NCI-H1105 (cell line): ENCODE data around the gene RUBCNL.

Experiments
- DNase-seq: peaks from one replicate; lab custom pipeline; 2025; lab: John Stamatoyannopoulos, UW

The RUBCNL gene

GRCh38 chr13:46341112-46341711 lies 45.8 kb downstream of the RUBCNL start:
- DNase-seq, result no peak

DNA sequence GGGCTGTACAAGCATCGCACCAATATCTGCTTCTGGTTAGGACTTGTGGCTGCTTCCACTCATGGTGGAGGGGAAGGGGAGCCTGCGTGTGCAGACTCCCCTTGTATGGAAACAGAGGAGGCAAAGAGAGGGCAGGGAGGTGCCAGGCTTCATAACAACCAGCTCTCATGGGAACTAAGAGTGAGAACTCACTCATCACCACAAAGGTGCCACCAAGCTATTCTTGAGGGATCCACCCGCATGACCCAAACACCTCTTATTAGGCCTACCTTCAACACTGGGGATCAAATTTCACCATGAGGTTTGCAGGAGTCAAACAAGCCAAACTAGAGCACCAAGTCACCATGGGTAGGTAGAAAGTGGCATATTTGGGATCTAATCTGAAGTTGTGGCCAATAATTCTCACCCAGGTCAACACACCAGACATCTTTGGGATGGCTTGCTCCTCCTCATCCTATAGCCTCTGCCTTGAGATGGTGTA lies 46.4 kb downstream of the RUBCNL start:
- DNase-seq, result no peak

- no peak for DNase-seq
Measured at GRCh38 chr13:46340011-46340410, 47.0 kb downstream of the RUBCNL start.

DNA sequence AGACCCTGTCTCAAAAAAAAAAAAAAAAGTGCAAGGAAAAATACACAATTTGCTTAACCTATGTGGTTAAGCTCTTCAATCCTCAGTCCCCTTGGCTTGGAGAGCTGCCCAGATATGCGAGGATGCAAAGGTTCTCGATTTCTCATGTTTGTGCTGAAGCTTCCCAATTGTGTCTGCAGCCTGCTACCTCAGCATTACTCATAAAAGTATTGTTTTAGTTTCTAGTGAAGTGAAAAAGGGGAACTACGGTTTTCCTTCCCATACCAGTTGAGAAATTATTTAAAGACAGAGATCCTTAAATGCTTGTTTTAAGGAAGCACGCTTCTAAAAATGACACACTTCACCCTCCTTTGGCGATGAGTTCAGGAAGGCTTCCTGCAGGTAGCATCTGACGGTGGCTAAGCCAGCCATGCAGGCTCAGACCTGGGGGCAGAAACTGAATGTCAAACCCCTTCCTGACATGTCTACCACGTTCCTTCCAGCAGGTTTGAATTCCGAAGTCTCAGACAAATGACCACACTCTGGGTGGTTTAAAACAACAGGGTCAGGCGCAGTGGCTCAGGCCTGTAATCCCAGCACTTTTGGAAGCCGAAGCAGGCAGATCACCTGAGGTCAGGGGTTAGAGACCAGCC lies 47.9 kb downstream of the RUBCNL start:
- no peak for DNase-seq

DNA sequence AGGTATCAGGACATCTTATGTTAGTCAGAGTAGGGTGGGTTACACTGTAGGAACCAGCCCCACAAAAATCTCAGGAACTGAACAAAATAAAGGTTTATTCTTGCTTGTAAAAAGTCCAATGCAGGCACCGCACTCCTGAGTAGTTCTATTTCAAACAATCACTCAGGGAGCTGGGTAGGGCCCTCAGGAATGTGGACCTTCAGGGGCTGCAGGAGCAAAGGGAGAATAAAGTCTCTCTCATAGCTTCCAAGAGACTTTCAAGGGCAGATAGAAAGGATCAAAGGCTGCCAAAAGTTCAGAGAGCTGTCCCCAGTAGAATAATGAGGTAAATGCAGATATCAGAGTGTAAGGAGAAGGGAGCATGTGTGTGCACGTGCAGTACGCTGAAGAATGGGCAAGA lies 49.4 kb downstream of the RUBCNL start:
- no peak for DNase-seq

DNA sequence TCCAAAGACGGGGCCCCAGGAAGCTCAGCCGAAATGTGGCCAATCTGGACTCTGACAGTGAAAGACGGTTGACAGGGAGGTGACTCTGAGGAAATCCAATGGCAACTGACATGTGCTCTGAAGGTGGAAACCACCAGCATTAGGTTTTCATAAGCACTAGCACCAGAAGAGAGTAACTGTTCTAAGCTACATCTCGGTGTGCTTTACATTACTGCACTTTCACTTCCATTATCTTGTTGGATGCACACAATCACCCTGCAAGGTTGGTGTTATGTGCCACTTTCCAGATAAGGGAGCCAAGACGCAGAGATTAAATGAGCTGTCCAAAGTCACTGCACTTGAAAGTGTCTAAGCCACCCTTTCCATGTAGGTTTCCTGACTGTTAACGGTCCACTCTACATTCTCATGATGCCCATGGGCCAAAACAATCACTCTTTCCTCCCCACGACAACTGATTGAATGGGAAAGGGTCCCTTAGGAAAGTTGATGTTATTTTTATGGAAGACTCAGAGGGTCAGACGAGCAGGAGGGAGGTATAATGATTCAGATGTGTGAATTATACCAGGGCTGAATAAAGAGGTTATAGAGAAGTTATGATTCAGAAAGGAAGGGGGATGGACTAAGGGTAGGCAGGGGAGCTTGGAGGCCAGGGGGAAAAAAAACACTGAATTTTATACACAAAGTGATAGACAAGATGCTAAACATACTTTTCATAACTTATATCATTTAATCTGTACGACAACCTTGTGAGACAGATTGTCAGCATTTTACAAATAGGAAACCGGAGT lies 52.8 kb downstream of the RUBCNL start:
- no peak for DNase-seq

GRCh38 chr13:46332772-46333171 lies 54.3 kb downstream of the RUBCNL start:
- no peak for DNase-seq

GRCh38 chr13:46329624-46330023 lies 57.4 kb downstream of the RUBCNL start:
- DNase-seq, result no peak

GRCh38 chr13:46327246-46327645 lies 59.8 kb downstream of the RUBCNL start:
- no peak for DNase-seq

DNA sequence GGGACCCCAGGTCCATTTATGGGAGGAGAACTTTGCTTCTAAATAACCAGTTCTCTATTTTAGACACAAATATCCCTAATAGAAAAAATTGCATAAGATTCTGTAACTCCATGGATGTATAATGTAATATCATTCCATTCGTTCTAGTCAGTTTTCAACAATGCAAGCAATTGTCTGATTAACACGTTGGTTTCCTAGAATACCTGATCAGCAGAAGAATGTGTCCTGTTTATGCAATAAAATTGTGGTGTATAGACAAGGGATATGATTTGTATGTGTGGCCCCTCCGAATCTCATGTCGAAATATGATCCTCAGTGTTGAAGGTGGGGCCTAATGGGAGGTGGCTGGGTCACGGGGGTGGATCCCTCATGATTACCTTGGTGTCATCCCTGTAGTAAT lies 62.1 kb downstream of the RUBCNL start:
- DNase-seq, result no peak

- no peak for DNase-seq
Measured at GRCh38 chr13:46321494-46322225, 65.4 kb downstream of the RUBCNL start.

GRCh38 chr13:46320821-46321220 lies 66.2 kb downstream of the RUBCNL start:
- DNase-seq, result no peak

DNA sequence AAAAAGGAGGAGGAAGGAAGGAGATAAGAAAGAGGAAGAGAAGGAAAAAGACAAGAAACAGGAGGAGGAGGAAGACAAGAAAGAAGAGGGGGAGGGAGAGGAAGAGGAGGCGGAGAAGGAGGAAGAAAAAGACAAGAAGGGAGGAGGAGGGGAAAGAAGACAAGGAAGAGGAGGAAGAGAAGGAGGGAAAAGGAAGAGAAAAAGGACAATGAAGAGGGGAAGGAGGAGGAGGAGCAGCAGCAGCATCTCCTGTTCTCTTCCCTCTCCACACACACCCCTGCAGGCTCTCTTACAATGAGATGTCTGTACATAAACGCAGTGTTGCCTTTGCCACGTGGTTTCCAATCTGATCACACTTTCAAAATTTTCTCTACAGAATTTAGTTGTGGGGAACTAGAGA lies 66.6 kb downstream of the RUBCNL start:
- no peak for DNase-seq

GRCh38 chr13:46318986-46319385 lies 68.1 kb downstream of the RUBCNL start:
- DNase-seq, result no peak

GRCh38 chr13:46317120-46317519 lies 69.9 kb downstream of the RUBCNL start:
- no peak for DNase-seq

- DNase-seq, result no peak
Measured at GRCh38 chr13:46315491-46316075, 71.5 kb downstream of the RUBCNL start.

DNA sequence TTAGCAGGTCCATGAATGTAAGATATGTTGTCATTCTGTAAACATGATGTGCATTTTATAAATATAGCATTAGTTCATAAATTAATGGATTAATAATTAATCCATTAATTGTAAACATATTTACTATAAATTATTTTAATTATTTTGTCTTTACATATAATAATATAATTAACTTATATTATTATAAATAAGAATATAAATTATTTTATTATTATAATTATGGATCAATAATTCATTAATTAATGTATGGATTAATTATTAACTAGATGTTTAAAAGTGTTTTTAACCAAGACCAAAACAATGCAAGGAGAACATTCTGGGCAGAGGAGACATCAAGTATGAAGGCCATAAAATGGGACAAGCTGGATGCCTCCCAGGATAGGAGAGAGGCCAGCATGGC lies 72.0 kb downstream of the RUBCNL start:
- DNase-seq, result no peak

DNA sequence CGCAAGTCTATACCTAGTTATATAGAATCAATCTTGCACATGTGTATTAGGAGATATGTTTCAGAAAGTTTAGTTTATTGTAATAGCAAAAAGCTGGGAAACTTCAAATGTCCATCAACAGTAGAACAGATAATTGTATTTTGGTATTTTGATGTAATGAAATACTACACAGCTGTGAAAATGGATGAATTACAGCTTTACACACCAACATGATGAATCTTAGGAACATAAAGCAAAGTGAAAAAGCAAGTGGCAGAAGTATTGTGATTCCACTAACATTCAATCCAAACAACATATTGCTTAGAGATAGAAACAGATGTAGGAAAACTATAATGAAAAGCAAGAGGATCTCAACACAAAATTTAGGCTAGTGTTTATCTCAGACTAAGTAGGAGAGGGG lies 72.5 kb downstream of the RUBCNL start:
- no peak for DNase-seq

GRCh38 chr13:46313432-46314257 lies 73.4 kb downstream of the RUBCNL start:
- DNase-seq, result no peak

GRCh38 chr13:46313024-46313423 lies 74.0 kb downstream of the RUBCNL start:
- DNase-seq, result no peak

DNA sequence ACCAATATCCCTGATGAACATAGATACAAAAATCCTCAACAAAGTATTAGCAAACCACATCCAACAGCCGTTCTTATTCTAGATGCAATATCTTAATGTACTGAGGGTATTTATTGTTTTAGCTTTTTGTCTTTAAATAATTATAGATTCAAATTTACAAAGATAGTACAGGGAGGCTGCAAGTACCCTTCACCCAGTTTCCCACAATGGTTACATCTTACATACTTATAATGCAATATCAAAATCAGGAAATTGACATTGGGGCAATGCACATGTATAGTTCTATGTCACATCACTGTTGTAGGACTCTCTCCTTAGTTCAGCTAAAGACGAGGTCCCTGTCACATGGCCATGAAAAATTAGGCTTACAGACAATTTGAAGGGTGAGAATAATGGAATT lies 75.8 kb downstream of the RUBCNL start:
- DNase-seq, result no peak
